OCI-LY7 (cell line): ENCODE measurements around the gene SDC3.

Experiments used
- EZH2phosphoT487 ChIP-seq: fragments of 200-600 bp; sonication (generic); IDR thresholded peaks from 2 replicates; pipeline ENCODE4 v1.6.1; 2018; ENCODE audit warnings: low read depth, borderline replicate concordance, mild to moderate bottlenecking, mixed run types, antibody characterized with exemption, low read length, moderate library complexity, mixed read lengths
- TF ChIP-seq, protein P1 (sequence below): fragments of 200-600 bp; sonication (generic); conservative IDR thresholded peaks from 2 replicates; pipeline ENCODE4 v1.5.1; 2014; ENCODE audit warnings: mild to moderate bottlenecking, antibody characterized with exemption, low read length, moderate library complexity, mixed read lengths

- TF ChIP-seq, protein P1, sequence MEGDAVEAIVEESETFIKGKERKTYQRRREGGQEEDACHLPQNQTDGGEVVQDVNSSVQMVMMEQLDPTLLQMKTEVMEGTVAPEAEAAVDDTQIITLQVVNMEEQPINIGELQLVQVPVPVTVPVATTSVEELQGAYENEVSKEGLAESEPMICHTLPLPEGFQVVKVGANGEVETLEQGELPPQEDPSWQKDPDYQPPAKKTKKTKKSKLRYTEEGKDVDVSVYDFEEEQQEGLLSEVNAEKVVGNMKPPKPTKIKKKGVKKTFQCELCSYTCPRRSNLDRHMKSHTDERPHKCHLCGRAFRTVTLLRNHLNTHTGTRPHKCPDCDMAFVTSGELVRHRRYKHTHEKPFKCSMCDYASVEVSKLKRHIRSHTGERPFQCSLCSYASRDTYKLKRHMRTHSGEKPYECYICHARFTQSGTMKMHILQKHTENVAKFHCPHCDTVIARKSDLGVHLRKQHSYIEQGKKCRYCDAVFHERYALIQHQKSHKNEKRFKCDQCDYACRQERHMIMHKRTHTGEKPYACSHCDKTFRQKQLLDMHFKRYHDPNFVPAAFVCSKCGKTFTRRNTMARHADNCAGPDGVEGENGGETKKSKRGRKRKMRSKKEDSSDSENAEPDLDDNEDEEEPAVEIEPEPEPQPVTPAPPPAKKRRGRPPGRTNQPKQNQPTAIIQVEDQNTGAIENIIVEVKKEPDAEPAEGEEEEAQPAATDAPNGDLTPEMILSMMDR: no peak
- no peak for TF ChIP-seq EZH2phosphoT487
These were observed 48.3 kb downstream of the SDC3 start for GRCh38 chr1:30860320-30860652.
